Measurements from ENCODE around the gene EPB41L4A.
"Not testable (repeated sequence)": the region's sequence is repeated elsewhere in the genome, so short reads cannot be mapped to it uniquely, and the experiment has no call there.

The EPB41L4A gene

DNA sequence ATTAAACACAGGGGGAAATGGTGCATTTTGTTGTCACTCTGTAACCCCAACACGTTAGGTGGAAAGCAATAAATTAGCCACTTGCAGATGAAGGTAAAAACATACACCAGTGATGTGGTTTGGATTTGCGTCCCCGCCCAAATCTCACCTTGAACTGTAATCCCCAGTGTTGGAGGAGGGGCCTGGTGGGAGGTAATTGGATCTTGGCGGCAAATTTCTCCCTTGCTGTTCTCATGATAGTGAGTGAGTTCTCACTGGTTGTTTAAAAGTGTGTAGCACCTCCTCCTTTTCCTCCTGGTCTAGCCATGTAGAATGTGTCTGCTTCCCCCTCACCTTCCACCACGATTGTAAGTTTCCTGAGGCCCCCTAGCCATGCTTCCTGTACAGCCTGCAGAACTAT lies 17.2 kb downstream of the EPB41L4A start:
- no peak for DNase-seq (ENCODE audit: low read depth)

DNA sequence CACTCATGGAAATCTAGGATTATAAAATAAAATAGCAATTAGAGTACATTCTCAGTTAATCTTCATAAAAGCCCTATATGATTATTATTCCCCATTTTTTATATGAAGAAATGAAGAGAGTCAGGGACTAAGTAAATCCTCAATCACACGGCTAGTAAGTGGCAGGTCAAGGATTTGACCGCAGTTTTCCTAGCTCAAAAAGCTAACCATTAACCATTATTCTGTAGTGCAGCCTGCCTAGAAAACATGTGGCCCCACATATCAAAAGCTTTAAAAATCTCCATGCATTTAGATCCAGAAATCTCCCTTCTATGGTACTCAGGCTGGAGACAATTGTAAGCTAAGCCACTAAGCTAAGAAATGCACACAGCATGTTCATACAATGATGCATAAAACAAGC lies 21.4 kb downstream of the EPB41L4A start:
- DNase-seq (ENCODE audit: low read depth) = no peak

- DNase-seq (ENCODE audit: low read depth) = no peak
These were observed 22.6 kb downstream of the EPB41L4A start for GRCh38 chr5:112396430-112396829.

DNA sequence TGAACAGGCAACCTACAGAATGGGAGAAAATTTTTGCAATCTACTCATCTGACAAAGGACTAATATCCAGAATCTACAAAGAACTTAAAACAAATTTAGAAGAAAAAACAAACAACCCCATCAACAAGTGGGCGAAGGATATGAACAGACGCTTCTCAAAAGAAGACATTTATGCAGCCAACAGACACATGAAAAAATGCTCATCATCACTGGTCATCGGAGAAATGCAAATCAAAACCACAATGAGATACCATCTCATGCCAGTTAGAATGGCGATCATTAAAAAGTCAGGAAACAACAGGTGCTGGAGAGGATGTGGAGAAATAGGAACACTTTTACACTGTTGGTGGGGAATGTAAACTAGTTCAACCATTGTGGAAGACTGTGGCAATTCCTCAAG lies 23.8 kb downstream of the EPB41L4A start:
- DNase-seq (ENCODE audit: low read depth) = not testable (repeated sequence)

- no peak for DNase-seq (ENCODE audit: low read depth)
These were observed 28.8 kb downstream of the EPB41L4A start for GRCh38 chr5:112390327-112390726.

- DNase-seq (ENCODE audit: low read depth) = no peak
These were observed 30.3 kb downstream of the EPB41L4A start for GRCh38 chr5:112388739-112389138.

- no peak for DNase-seq (ENCODE audit: low read depth)
These were observed 31.0 kb downstream of the EPB41L4A start for GRCh38 chr5:112388074-112388473.

- DNase-seq (ENCODE audit: low read depth) = no peak
These were observed 32.3 kb downstream of the EPB41L4A start for GRCh38 chr5:112386766-112387165.

DNA sequence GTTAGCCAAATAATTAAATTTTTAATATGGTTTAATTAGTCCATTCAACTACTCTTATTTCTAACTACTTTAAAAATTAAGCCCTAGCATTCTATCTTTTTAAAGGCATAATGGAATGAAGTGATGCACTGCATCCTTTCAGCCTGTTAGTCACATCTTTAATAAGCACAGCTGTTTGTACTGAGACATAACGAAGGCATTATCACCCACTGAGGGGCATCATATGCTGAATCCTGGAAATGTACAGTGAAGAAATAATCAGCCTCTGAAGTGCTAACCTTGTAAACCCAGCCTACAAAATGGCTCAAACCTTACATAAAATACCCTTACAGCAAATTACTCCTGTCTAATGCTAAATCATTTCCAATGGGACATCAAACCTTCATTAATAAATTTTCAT lies 33.1 kb downstream of the EPB41L4A start:
- no peak for DNase-seq (ENCODE audit: low read depth)

DNA sequence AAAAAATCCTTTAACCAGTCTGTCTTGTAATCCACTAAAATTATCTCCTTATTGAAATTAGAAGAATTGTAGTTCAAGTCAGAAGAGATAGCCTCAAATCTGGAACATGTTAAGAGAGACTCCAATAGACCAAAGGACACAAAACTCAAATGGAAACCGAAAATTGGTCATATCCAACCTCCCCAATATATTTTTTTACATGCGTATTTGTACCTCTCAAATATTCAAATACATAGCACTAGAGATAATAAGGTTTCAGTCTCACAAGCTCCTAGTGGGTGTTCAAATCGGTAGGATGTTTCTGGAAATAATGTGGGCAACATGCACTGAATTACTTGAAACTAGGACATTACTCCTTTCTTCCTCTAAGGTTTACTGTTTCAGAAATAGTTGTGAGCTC lies 33.5 kb downstream of the EPB41L4A start:
- DNase-seq (ENCODE audit: low read depth) = no peak

- DNase-seq (ENCODE audit: low read depth) = no peak
These were observed 34.6 kb downstream of the EPB41L4A start for GRCh38 chr5:112384523-112384922.

DNA sequence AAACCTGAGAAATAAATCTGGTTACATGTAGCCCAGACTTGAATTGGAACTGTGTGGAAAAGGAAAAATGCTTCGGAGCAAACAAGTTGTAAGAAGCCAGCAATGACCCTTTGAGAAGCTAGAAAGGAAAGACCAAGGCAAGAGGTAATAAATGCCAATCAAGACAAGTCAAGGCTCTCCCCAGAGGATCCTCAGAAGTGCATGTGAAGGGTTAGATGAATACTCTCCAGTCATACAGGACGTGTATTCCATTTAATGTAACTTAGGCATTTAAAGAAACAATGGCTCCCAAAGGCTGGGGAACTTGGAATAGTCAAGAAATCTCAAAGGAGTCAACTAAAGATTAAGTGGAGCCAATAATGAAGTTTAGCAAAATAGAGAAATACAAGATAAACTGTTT lies 36.2 kb downstream of the EPB41L4A start:
- DNase-seq (ENCODE audit: low read depth) = no peak

DNA sequence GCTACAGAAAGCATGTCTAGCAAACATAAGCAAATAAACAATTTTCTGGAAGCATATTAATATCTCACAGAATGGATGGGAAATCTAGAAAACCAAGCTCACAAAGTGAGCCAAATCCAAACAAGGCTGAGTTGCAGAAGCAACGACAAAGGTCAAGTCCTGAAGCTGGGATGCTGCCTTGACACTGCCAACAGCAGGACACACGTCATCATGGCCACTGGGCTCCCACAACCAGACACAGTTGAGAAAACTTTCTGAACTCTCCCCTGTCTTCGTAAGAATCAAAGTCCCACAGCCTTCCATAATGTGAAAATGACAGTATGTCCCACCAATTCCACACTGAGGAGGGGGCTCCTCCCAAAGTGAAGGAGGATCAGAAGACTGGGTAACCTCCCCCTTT lies 37.6 kb downstream of the EPB41L4A start:
- no peak for DNase-seq (ENCODE audit: low read depth)

- DNase-seq (ENCODE audit: low read depth) = no peak
These were observed 39.3 kb downstream of the EPB41L4A start for GRCh38 chr5:112379542-112380325.

- DNase-seq (ENCODE audit: low read depth) = no peak
These were observed 44.3 kb downstream of the EPB41L4A start for GRCh38 chr5:112374818-112375217.

GRCh38 chr5:112374356-112374755 lies 44.7 kb downstream of the EPB41L4A start:
- no peak for DNase-seq (ENCODE audit: low read depth)

DNA sequence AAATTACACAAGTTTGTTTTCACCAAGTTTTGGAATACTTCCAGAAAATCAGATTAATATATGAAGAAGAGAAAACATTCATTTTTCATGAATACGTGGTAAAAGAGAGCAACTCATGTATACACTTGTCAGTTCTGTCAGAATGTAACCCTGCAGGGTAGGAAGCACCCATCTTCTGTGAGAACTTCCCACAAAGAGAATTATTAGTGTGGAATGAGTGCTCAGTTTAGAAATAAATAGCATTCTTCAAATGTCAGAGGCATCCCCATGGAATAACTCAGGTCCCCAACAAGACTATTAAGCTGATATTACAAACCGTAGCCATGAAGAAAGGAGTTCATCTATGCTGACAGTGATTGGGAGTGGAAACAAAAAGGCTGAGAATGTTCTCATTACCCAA lies 45.2 kb downstream of the EPB41L4A start:
- no peak for DNase-seq (ENCODE audit: low read depth)

DNA sequence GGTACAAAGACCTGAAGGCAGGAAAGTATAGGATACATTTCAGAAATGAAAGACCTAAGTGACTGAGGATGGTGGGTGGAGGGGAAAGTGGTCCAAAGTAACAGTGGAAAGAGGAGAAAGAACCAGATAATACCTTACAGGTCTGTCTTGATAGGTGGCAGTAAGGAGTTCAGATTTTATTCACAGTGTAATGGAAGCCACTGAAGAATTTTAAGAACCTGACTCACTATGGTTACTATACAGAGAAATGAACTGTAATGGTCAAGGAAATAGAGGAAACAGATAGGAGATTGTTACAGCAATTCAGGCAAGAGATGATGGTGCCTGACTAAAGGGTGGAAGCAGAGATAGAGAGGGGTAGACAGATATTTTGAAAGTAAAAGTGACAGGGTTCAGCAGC lies 46.5 kb downstream of the EPB41L4A start:
- no peak for DNase-seq (ENCODE audit: low read depth)

- DNase-seq (ENCODE audit: low read depth) = no peak
These were observed 48.0 kb downstream of the EPB41L4A start for GRCh38 chr5:112371067-112371466.

DNA sequence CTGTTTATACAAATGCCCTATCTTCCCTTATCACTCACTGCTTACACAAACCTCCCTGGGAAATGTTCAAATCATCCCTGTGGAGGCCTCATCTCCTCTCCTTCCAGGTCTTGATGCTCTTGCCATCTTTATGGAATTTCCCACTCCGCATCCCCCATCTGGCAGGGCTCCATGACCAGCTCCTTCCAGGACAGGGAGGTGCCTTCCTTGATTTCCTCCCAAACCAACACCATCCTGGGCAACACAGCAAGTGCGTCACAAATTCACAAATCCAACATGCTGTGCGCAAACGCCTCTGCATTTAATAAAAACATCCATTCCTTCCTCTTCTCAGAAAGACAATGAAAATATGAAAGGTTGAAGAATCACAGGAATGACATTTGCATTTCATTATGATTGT lies 51.7 kb downstream of the EPB41L4A start:
- DNase-seq (ENCODE audit: low read depth) = no peak

DNA sequence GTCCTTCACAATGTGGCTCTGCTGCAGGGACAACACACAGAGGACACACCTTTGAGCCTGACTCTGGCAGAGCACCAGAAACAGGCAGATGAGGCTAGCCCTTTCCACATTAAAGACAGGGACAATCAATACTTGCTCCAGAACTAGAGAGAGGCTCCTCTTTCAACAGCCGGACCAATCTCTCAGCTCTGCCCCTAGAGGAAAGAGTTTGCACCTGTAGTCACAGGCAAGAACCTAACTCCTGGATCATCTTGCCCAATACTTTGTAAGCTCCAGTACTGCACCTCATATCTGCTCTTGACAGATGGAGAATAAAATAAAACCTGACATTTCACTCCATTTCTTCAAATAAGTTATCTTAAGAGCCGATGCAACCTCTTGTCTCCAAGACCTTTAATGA lies 52.1 kb downstream of the EPB41L4A start:
- no peak for DNase-seq (ENCODE audit: low read depth)

GRCh38 chr5:112360740-112361139 lies 58.3 kb downstream of the EPB41L4A start:
- not testable (repeated sequence) for DNase-seq (ENCODE audit: low read depth)

DNA sequence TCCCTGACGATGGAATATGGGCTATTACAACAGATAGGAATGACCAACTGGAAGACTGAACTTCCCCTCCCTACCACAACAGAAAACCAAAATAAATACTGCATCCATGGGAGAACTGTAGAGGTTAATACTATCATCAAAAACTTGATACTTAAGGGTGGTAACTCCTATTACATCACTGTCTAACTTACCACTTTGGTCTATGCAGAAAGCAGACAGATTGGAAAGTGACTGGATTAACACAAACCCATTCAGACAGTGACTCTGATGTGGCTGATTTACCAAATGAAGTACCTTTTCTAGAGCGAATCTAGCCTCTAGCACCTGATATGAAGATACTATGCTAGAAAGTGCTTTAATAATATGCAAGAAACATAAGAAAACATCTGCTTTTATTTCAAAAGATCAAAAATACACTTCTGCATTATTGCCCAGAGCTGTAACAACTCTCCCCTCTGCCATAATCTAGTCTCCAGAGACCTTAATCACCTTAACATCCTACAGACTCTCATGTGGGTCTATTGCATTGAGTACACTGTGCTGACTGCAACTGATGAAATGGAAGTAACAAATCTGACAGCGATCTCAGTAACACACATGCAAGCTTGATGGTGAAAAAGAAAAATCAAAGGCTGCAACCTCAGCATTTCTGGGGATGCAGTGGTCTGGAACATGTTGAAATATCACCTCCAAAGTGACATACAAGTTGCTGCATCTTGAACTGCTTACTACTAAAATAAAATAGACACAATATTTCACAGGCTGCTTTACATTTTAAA lies 62.7 kb downstream of the EPB41L4A start:
- DNase-seq (ENCODE audit: low read depth) = no peak

Data from fibroblast of the conjunctiva (primary cell).